Activated T-helper 2 cell treated with anti-CD3 and anti-CD28 coated beads, Interferon-gamma antibody, Interleukin-2, Interleukin-4, amounts not matched to agents 10 μg/mL and 5 μg/mL and 100 μg/mL, durations not matched to agents 14 hours and 24 hours and 36 hours (primary cell): ENCODE data around the gene TXLNA. TPM values are rescaled to one million over a fixed set of nuclear protein-coding genes. Genes with fewer than 3 reads are reported as not detected.
A peak's percentile ranks its signal among the peaks of the same experiment; 100 is the strongest.

Source experiments
- DNase-seq: peaks from one replicate; pipeline ENCODE4 v3.0.0; 2021; ENCODE audit warnings: low spot score
- H3K27ac Mint-ChIP-seq: one replicate; pipeline ENCODE4 v1.8.0; 2021; ENCODE audit warnings: mixed read lengths
- H3K27me3 Mint-ChIP-seq: one replicate; pipeline ENCODE4 v1.8.0; 2021; ENCODE audit warnings: low read depth, mixed read lengths
- H3K36me3 Mint-ChIP-seq: one replicate; pipeline ENCODE4 v1.8.0; 2021; ENCODE audit warnings: low read depth, mixed read lengths
- H3K4me1 Mint-ChIP-seq: one replicate; pipeline ENCODE4 v1.8.0; 2021; ENCODE audit warnings: low read depth, mixed read lengths
- H3K4me3 Mint-ChIP-seq: one replicate; pipeline ENCODE4 v1.8.0; 2021; ENCODE audit warnings: low read depth, mild to moderate bottlenecking, moderate library complexity, mixed read lengths
- H3K9me3 Mint-ChIP-seq: one replicate; pipeline ENCODE4 v1.8.0; 2021; ENCODE audit warnings: mixed read lengths
- intact Hi-C: fragments of 100-400 bp; cut with micrococcal nuclease; formaldehyde crosslinking; loops from one replicate; pipeline ENCODE4 v1.15.1; 2023
- total RNA-seq: library from RNA; stranded (reverse); gene quantifications from 2 replicates; pipeline ENCODE4 v1.2.3, GENCODE V29; 2022

TXLNA gene
- total RNA-seq, 1 donor from 2014 or later = 101 TPM

GRCh38 chr1:32223683-32224082 is 44.2 kb downstream of the TXLNA start:
- intact Hi-C loops = loop anchor here (2.0 kb wide), 3 partner anchors 25 to 171 kb away; partner anchors contain the start of gene BSDC1
- Mint-ChIP-seq H3K27me3 (no peaks in the 10 kb centered on the region), H3K4me1 (peaks cover 28% of the 10 kb centered on the region), H3K9me3 (no peaks in the 10 kb centered on the region), H3K36me3 (peaks cover 55% of the 10 kb centered on the region), H3K4me3 (peak overlapping the region; percentile 94), H3K27ac (peak overlapping the region; percentile 95)
- no peak for DNase-seq

- H3K9me3 Mint-ChIP-seq = no peaks in the 10 kb centered on the region
- peak overlapping the region; percentile 95 for H3K27ac Mint-ChIP-seq
- DNase-seq = no peak
- H3K4me3 Mint-ChIP-seq = peak overlapping the region; percentile 94
- no peaks in the 10 kb centered on the region for H3K27me3 Mint-ChIP-seq
- H3K4me1 Mint-ChIP-seq = peaks cover 28% of the 10 kb centered on the region
- peaks cover 58% of the 10 kb centered on the region for H3K36me3 Mint-ChIP-seq
- intact Hi-C loops = no loop called here
Measured at GRCh38 chr1:32224285-32224684, 44.8 kb downstream of the TXLNA start.

DNA sequence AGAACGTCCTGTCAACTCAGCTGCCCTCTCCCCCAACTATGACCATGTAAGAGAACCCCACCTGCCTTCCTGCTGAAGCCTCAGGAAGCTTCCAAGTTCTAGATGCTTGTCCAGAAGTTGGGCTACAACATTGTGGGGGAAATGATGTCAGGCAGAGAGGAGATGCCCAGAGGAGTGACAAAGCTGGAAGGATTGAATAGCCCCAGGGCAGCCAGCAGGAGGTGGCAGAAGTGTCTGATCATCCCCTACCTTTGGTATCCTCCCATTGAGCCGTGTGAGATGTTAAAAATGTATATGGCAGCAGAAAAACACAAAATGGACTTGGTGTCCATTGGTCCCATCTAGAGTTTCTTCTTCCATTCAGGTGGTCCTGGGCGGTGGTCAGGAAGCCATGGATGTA is 49.3 kb downstream of the TXLNA start:
- intact Hi-C loops = no loop called here
- H3K4me1 Mint-ChIP-seq = peaks cover 7% of the 10 kb centered on the region
- no peak for DNase-seq
- peaks cover 56% of the 10 kb centered on the region for H3K36me3 Mint-ChIP-seq
- H3K27me3 Mint-ChIP-seq = no peaks in the 10 kb centered on the region
- no peak overlapping the region for H3K4me3 Mint-ChIP-seq
- H3K9me3 Mint-ChIP-seq = no peaks in the 10 kb centered on the region
- no peak overlapping the region for H3K27ac Mint-ChIP-seq

DNA sequence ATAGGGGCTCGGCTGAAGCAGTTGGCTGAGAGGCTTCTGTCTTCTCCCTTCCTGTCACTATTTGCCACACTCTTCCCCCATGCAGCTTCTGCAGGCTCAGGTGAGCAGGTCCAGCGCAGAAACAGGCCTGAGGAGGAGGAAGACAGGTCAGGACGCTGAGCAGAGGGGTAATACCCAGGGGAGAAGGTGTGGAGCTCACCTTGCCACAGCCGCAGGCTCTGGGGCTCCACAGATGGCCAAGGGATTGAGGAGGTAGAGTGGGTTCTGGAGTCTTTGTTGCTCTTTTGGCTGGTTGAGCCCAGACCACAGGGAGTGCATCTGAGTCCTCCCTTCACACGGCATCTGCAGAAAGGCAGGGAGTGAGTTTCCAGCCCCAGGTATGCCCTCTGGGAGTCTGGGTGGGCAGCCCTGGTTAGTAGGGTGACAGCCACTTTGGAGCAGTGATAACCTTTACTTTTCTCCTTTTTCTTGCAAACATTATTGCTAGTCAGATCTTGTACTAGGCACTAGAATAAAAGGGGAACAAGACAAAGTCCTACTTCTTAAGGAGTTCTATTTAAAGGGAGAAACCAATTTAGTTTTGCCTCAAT is 52.5 kb downstream of the TXLNA start:
- Mint-ChIP-seq H3K4me3 (no peak overlapping the region), H3K36me3 (peaks cover 37% of the 10 kb centered on the region), H3K9me3 (no peaks in the 10 kb centered on the region), H3K27me3 (no peaks in the 10 kb centered on the region), H3K4me1 (no peaks in the 10 kb centered on the region), H3K27ac (no peak overlapping the region)
- intact Hi-C loops = no loop called here
- DNase-seq = no peak

DNA sequence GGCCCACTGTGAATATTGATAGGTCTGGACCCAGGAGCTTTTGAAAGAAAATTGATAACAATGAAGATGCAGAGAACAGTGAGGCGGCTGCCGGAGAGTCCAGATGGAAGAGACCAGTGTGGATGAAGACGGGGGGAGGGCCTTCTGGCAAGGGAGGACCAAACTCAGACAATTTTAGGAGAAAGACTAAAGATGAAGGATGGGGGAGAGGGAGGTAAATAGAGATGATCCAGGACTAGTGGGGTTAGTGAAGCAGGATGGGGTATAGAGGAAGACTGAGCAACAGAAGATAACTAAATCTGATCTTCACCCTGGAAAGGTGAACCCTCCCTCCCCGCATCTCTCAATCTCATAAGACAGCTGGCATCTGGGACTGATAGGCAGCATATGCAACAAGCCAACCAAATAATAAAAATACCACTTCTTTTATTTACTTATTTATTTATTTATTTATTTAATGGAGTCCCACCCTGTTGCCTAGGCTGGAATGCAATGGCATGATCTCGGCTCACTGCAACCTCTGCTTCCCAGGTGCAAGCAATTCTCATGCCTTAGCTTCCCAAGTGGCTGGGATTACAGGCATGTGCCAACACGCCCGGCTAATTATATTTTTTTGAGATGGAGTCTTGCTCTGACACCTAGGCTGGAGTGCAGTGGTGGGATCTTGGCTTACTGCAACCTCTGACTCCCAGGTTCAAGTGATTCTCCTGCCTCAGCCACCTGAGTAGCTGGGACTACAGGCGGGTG is 53.3 kb downstream of the TXLNA start:
- DNase-seq = no peak
- Mint-ChIP-seq H3K36me3 (peaks cover 31% of the 10 kb centered on the region), H3K4me3 (no peak overlapping the region), H3K9me3 (no peaks in the 10 kb centered on the region), H3K27ac (no peak overlapping the region), H3K27me3 (no peaks in the 10 kb centered on the region), H3K4me1 (no peaks in the 10 kb centered on the region)
- intact Hi-C loops = no loop called here

GRCh38 chr1:32234792-32235191 is 55.3 kb downstream of the TXLNA start:
- Mint-ChIP-seq H3K36me3 (peaks cover 16% of the 10 kb centered on the region), H3K27me3 (no peaks in the 10 kb centered on the region), H3K4me3 (no peak overlapping the region), H3K9me3 (no peaks in the 10 kb centered on the region), H3K4me1 (no peaks in the 10 kb centered on the region), H3K27ac (no peak overlapping the region)
- intact Hi-C loops = no loop called here
- DNase-seq = no peak

DNA sequence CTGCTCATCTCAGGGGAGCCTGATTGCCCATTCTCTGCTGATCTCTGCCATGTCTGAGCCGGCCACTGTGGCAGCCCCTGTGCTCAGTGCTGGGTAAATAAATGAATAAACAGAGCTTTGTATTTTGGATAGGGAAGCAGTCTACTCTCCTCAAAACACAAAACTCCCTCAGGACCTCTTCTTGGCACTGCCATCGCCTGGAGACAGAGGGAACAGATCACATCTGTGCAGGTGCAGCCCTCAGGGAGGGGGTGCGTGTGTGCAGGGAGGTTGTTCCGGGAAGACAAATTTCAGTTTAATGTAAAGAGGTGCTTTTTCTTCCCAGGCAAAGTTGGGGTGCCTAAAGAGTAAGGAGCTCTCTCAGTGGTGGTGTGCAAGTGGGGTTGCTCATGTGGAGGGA is 59.9 kb downstream of the TXLNA start:
- H3K27me3 Mint-ChIP-seq = no peaks in the 10 kb centered on the region
- no peaks in the 10 kb centered on the region for H3K36me3 Mint-ChIP-seq
- H3K27ac Mint-ChIP-seq = no peak overlapping the region
- H3K4me1 Mint-ChIP-seq = peaks cover 13% of the 10 kb centered on the region
- H3K9me3 Mint-ChIP-seq = no peaks in the 10 kb centered on the region
- peak overlapping the region; percentile 9 for H3K4me3 Mint-ChIP-seq
- no peak for DNase-seq
- intact Hi-C loops = no loop called here

DNA sequence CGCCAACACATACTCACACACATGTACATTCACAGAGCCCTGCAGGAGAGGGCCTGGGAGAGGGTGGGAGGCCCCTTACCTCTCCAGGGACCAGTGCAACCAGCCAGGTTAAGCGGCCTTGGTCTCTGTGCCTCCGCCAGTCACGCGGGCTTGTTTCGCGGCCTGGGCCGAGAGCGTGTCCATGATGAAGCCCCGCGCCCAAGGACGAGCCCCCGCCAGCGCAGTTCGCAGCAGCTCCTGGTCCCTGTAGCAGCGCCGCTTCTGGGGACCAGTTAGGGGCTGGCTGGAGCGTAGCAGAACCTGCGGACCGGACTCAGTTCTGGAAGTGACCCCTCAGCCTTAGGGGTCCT is 60.3 kb downstream of the TXLNA start:
- Mint-ChIP-seq H3K9me3 (no peaks in the 10 kb centered on the region), H3K27ac (no peak overlapping the region), H3K4me1 (peaks cover 13% of the 10 kb centered on the region), H3K4me3 (peak overlapping the region; percentile 78), H3K27me3 (no peaks in the 10 kb centered on the region), H3K36me3 (no peaks in the 10 kb centered on the region)
- intact Hi-C loops = no loop called here
- DNase-seq = no peak

GRCh38 chr1:32240140-32240951 is 60.9 kb downstream of the TXLNA start:
- Mint-ChIP-seq H3K4me1 (peaks cover 13% of the 10 kb centered on the region), H3K36me3 (no peaks in the 10 kb centered on the region), H3K27me3 (no peaks in the 10 kb centered on the region), H3K9me3 (no peaks in the 10 kb centered on the region), H3K27ac (no peak overlapping the region), H3K4me3 (peak overlapping the region; percentile 78)
- intact Hi-C loops = no loop called here
- no peak for DNase-seq

- Mint-ChIP-seq H3K4me1 (peaks cover 13% of the 10 kb centered on the region), H3K27ac (no peak overlapping the region), H3K27me3 (no peaks in the 10 kb centered on the region), H3K4me3 (peak overlapping the region; percentile 78), H3K36me3 (no peaks in the 10 kb centered on the region), H3K9me3 (no peaks in the 10 kb centered on the region)
- DNase-seq = no peak
- intact Hi-C loops = no loop called here
Measured at GRCh38 chr1:32241001-32241763, 61.7 kb downstream of the TXLNA start.

DNA sequence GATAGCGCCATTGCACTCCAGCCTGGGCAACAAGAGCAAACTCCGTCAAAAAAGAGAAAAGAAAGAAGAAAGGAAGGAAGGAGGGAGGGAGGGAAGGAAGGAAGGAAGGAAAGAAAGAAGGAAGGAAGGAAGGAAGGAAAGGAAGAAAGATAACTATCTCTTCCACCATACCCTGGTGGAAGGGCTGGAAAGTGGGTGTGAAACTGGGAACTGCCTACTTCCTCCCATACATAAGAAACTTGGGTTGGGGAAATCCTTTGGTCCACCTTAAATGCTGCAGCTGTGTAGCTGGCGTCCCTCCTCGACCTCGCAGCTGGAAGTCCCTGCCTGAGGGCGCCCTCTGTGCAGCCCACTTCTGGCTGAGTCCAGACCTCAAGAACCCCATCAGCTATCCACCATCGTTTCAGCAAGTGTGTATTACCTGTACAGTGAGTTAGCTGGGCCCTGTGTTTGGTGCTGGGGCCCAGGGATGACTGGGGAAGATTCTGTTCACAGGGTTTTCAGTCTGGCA is 62.9 kb downstream of the TXLNA start:
- intact Hi-C loops = no loop called here
- Mint-ChIP-seq H3K36me3 (no peaks in the 10 kb centered on the region), H3K27ac (no peak overlapping the region), H3K27me3 (no peaks in the 10 kb centered on the region), H3K4me1 (peaks cover 13% of the 10 kb centered on the region), H3K4me3 (no peak overlapping the region), H3K9me3 (no peaks in the 10 kb centered on the region)
- DNase-seq = no peak

DNA sequence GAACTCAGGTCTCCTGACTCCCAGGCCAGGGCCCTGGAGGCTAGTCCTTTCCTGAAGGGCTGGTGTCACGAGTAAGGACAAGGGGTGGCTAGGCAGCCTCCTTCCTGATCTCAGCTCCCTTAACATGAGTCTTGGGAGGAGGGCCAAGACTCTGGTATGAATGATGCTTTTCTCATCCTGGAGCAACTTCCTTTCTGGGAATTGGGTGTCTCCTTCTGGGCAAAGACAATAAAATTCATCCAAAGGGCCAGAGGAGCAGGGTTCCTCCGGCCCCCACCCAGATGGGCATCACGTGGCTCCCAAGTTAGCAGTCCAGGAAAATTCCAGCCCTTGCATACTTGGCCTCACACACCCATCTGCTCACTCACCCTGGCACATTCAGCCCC is 67.4 kb downstream of the TXLNA start, which contains the start of gene FAM167B:
TSS of gene FAM167B (plus strand) at position 335 of the 386 bp plus-strand sequence. CDS start 200 bp downstream, outside the sequence.
- Mint-ChIP-seq H3K4me1 (peaks cover 35% of the 10 kb centered on the region), H3K27me3 (no peaks in the 10 kb centered on the region), H3K36me3 (peaks cover 4% of the 10 kb centered on the region), H3K27ac (peak within 1 kb of the TSS; percentile 94), H3K9me3 (no peaks in the 10 kb centered on the region), H3K4me3 (peak within 1 kb of the TSS; percentile 66)
- DNase-seq = no peak
- intact Hi-C loops = no loop called here
